ENCODE results near the gene TRIM29. TPM values are rescaled to one million over a fixed set of nuclear protein-coding genes. Genes with fewer than 3 reads are reported as not detected.

The TRIM29 gene
- total and polyA plus RNA-seq, 2 of the 13 experiments (the other 11 are each of a cell fraction or from before 2014, with no cell fraction given), result 0.86 TPM

- ATAC-seq, result no peak
- ChIA-PET POLR2A (no interaction called here), CTCF (ENCODE audit: low intra/inter-chr PET ratio, low total read pairs) (no interaction called here)
- H3K4me1 ChIP-seq (ENCODE audit: insufficient read depth, low read length), result no peaks in the 10 kb centered on the region
- H3K9ac ChIP-seq (ENCODE audit: insufficient read depth, low read depth, low read length), result no peak overlapping the region
- H3K4me2 ChIP-seq (ENCODE audit: low read depth, low read length), result no peak overlapping the region
- in situ Hi-C loops (cut with HindIII; ENCODE audit: extremely low pct_ligation_motif_present, low pct_unique_long_range_greater_than_20kb), result no loop called here
- no peak overlapping the region for H3K4me3 ChIP-seq (replicated peaks in 1 of 3; ENCODE audit: insufficient read depth in 1 of 3, low read depth in 2 of 3, low read length in 3 of 3)
- no TSS peak for BruUV-seq (replicated peaks)
- intact Hi-C loops (cut with micrococcal nuclease; ENCODE audit: unreplicated experiment), result no loop called here
- 57% methylated on average over 16 of the region's 24 CpGs for WGBS (ENCODE audit: low lambda C conversion rate)
- no peaks in the 10 kb centered on the region for H4K20me1 ChIP-seq (ENCODE audit: insufficient read depth, low read length)
- no peak overlapping the region for H3K27ac ChIP-seq (ENCODE audit: extremely low read length, insufficient read depth, low read length)
- DNase-seq (ENCODE audit: low spot score), result no peak
- no peaks in the 10 kb centered on the region for H3K79me2 ChIP-seq (ENCODE audit: insufficient read depth, low read length)
- FAIRE-seq, result no peak
- H3K9me3 ChIP-seq (ENCODE audit: low read length), result no peaks in the 10 kb centered on the region
- H2AFZ ChIP-seq (ENCODE audit: low read length), result no peak overlapping the region
- H3K36me3 ChIP-seq (replicated peaks in 1 of 2; ENCODE audit: control insufficient read depth in 1 of 2, insufficient read depth in 2 of 2, low read length in 2 of 2), result no peaks in the 10 kb centered on the region
- no peak for TF ChIP-seq AHR (CRISPR knock-in tag; IDR thresholded peaks at IDR 0.05)
- TF ChIP-seq PLSCR1 (CRISPR knock-in tag; IDR thresholded peaks at IDR 0.05; ENCODE audit: borderline replicate concordance), result no peak
- no peak for TF ChIP-seq POLR2AphosphoS2 (IDR thresholded peaks at IDR 0.05; ENCODE audit: low read depth, low read length)
- TF ChIP-seq FOXO1 (CRISPR knock-in tag; IDR thresholded peaks at IDR 0.05), result no peak
- peaks cover 15 to 56% of the 10 kb centered on the region in 2 experiments for H3K27me3 ChIP-seq (ENCODE audit: control insufficient read depth in 1 of 2, insufficient read depth in 2 of 2, low read length in 2 of 2)
Observed at GRCh38 chr11:120137187-120137610, 714 bp downstream of the TRIM29 start.

GRCh38 chr11:120136356-120136755 is 1.6 kb downstream of the TRIM29 start:
- Histone ChIP-seq H2AFZ (ENCODE audit: low read length) (no peak overlapping the region), H3K4me3 (replicated peaks in 1 of 3; ENCODE audit: insufficient read depth in 1 of 3, low read depth in 2 of 3, low read length in 3 of 3) (no peak overlapping the region), H3K79me2 (ENCODE audit: insufficient read depth, low read length) (no peaks in the 10 kb centered on the region), H3K4me1 (ENCODE audit: insufficient read depth, low read length) (no peaks in the 10 kb centered on the region), H3K9ac (ENCODE audit: insufficient read depth, low read depth, low read length) (no peak overlapping the region), H3K9me3 (ENCODE audit: low read length) (no peaks in the 10 kb centered on the region), H3K36me3 (replicated peaks in 1 of 2; ENCODE audit: control insufficient read depth in 1 of 2, insufficient read depth in 2 of 2, low read length in 2 of 2) (no peaks in the 10 kb centered on the region), H3K4me2 (ENCODE audit: low read depth, low read length) (no peak overlapping the region), H3K27ac (ENCODE audit: extremely low read length, insufficient read depth, low read length) (no peak overlapping the region), H4K20me1 (ENCODE audit: insufficient read depth, low read length) (no peaks in the 10 kb centered on the region), H3K27me3 (ENCODE audit: control insufficient read depth in 1 of 2, insufficient read depth in 2 of 2, low read length in 2 of 2) (peaks cover 15 to 65% of the 10 kb centered on the region in 2 experiments)
- in situ Hi-C loops (cut with HindIII; ENCODE audit: extremely low pct_ligation_motif_present, low pct_unique_long_range_greater_than_20kb), result no loop called here
- POLR2A ChIA-PET, result no interaction called here
- intact Hi-C loops (cut with micrococcal nuclease; ENCODE audit: unreplicated experiment), result no loop called here
- no peak for DNase-seq (ENCODE audit: low spot score)
- FAIRE-seq, result no peak
- 47% methylated on average over 7 of the region's 7 CpGs for WGBS (ENCODE audit: low lambda C conversion rate)
- CTCF ChIA-PET (ENCODE audit: low intra/inter-chr PET ratio, low total read pairs), result no interaction called here
- ATAC-seq, result no peak
- no TSS peak for BruUV-seq (replicated peaks)
- TF ChIP-seq BRF2 (CRISPR knock-in tag; IDR thresholded peaks at IDR 0.05) (no peak), FOXJ3 (CRISPR knock-in tag; IDR thresholded peaks at IDR 0.05; ENCODE audit: borderline replicate concordance) (no peak), PRDM4 (CRISPR knock-in tag; IDR thresholded peaks at IDR 0.05; ENCODE audit: borderline replicate concordance) (no peak), NR1H2 (CRISPR knock-in tag; IDR thresholded peaks at IDR 0.05; ENCODE audit: borderline replicate concordance, low read depth) (no peak), ZBTB14 (CRISPR knock-in tag; IDR thresholded peaks at IDR 0.05) (no peak)

All from HepG2 (cell line).